GM10266 (cell line): Measurements from ENCODE around the gene FAM234A.
"Not testable (repeated sequence)": the region's sequence is repeated elsewhere in the genome, so short reads cannot be mapped to it uniquely, and the experiment has no call there.

Experiments
- DNase-seq: peaks from one replicate; pipeline ENCODE4 v3.0.0; 2012; ENCODE audit errors: extremely low spot score
- CTCF ChIP-seq: IDR thresholded peaks from 2 replicates; pipeline ENCODE4 v1.5.1; 2012; ENCODE audit warnings: mild to moderate bottlenecking, low read depth; ENCODE audit not compliant: control insufficient read depth, insufficient read depth; ENCODE audit errors: missing control alignments

FAM234A gene

GRCh38 chr16:192686-193085 is 41.9 kb upstream of the FAM234A start:
- no peak for TF ChIP-seq CTCF
- DNase-seq: no peak

- no peak for DNase-seq
- no peak for TF ChIP-seq CTCF
Measured at GRCh38 chr16:193441-193840, 41.2 kb upstream of the FAM234A start.

- no peak for TF ChIP-seq CTCF
- DNase-seq: no peak
Measured at GRCh38 chr16:194516-194915, 40.1 kb upstream of the FAM234A start.

GRCh38 chr16:200388-200787 is 34.2 kb upstream of the FAM234A start:
- no peak for DNase-seq

GRCh38 chr16:203246-203645 is 31.4 kb upstream of the FAM234A start:
- no peak for DNase-seq
- TF ChIP-seq CTCF: no peak

More at GRCh38 chr16:200388-200787, 34.2 kb upstream of the FAM234A start:
- TF ChIP-seq CTCF: no peak

- DNase-seq: not testable (repeated sequence)
Measured at GRCh38 chr16:204046-204445, 30.6 kb upstream of the FAM234A start.

- not testable (repeated sequence) for DNase-seq
Measured at GRCh38 chr16:209359-209758, 25.3 kb upstream of the FAM234A start.

GRCh38 chr16:211631-212180 is 22.9 kb upstream of the FAM234A start:
- not testable (repeated sequence) for DNase-seq

GRCh38 chr16:212999-213398 is 21.6 kb upstream of the FAM234A start:
- no peak for DNase-seq
- no peak for TF ChIP-seq CTCF
